K562 (cell line): Measurements from ENCODE around the gene HAND2. TPM values are rescaled to one million over a fixed set of nuclear protein-coding genes. Genes with fewer than 3 reads are reported as not detected.

ENCODE experiments used
- ARID4B ChIP-seq: sonication (generic); formaldehyde crosslinking; IDR thresholded peaks from 2 replicates; pipeline ENCODE4 v1.8.0; 2022; ENCODE audit warnings: mild to moderate bottlenecking, missing genetic modification reagents
- ZNF23 ChIP-seq: fragments of 250-450 bp; sonication (Bioruptor Pico); IDR thresholded peaks from 2 replicates; pipeline ENCODE4 v1.4.0; 2020; ENCODE audit warnings: mild to moderate bottlenecking
- ZNF449 ChIP-seq: fragments of 250-450 bp; sonication (Bioruptor Pico); IDR thresholded peaks from 2 replicates; pipeline ENCODE4 v1.8.0; 2022; ENCODE audit warnings: moderate library complexity, mild to moderate bottlenecking, inconsistent platforms
- polyA plus RNA-seq, 8 experiments: library from polyadenylated mRNA; depleted of rRNA in 4 of 8; stranded (reverse) in 5 of 8; unstranded in 3 of 8; fragments of >200 nt; fragmentation: Nextera tagmentation in 2 of 8; fragmentation: Illumina TruSeq in 1 of 8; extraction: Ambion mirVana in 2 of 8; extraction: Trizol in 1 of 8; gene quantifications; 2 replicates each; pipeline versions ENCODE4 v1.2.1 to v1.2.3, GENCODE V29; 2011 to 2014; ENCODE audit warnings: inconsistent platforms in 1 of 8, missing spikeins in 1 of 8
- total RNA-seq, 7 experiments: library from RNA; depleted of rRNA in 6 of 7; stranded (reverse); fragments of >200 nt in 6 of 7; fragmentation: Illumina TruSeq in 2 of 7; extraction: Trizol in 2 of 7; gene quantifications; 2 replicates each; pipeline versions ENCODE4 v1.2.1 to v1.2.3, GENCODE V29; 2011 to 2021; ENCODE audit warnings: low replicate concordance in 1 of 7

HAND2 gene
- total and polyA plus RNA-seq, 9 of the 15 experiments (the other 6 are each of a cell fraction or from before 2014, with no cell fraction given): 1.7 to 12.8 (median 4.9) TPM

- TF ChIP-seq ARID4B (CRISPR knock-in tag) (no peak), ZNF449 (no peak), ZNF23 (CRISPR knock-in tag) (no peak)
Observed at GRCh38 chr4:173530326-173531085, 477 bp upstream of the HAND2 start (continued).
